HG03469 (cell line): ENCODE results near the gene DYNC1I1.

ENCODE experiments used
- ATAC-seq: cut with Tn5 transposase; IDR thresholded peaks from one replicate; pipeline ENCODE4 v1.9.1; 2021; ENCODE audit warnings: mild to moderate bottlenecking, moderate library complexity, moderate number of reproducible peaks; ENCODE audit not compliant: unreplicated experiment

Gene DYNC1I1

DNA sequence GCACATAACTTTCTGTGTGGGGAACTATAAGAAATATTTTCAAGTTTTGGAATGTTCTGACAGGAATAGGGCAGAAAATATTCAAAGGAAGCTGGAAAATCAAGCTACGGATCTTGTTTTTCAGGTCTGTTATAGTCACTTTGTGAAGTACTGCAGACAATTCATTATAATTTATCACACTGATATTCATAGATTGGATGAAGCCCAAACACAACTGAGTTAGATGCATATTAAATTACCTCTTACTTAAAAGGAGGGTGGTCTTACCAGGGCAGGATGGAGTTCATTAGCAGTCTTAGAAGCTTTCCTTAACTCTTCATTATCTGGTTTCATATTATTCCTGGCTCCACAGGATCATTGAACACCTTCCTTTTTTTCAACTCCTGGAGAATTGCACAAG is 242.3 kb downstream of the DYNC1I1 start:
- ATAC-seq, result no peak

DNA sequence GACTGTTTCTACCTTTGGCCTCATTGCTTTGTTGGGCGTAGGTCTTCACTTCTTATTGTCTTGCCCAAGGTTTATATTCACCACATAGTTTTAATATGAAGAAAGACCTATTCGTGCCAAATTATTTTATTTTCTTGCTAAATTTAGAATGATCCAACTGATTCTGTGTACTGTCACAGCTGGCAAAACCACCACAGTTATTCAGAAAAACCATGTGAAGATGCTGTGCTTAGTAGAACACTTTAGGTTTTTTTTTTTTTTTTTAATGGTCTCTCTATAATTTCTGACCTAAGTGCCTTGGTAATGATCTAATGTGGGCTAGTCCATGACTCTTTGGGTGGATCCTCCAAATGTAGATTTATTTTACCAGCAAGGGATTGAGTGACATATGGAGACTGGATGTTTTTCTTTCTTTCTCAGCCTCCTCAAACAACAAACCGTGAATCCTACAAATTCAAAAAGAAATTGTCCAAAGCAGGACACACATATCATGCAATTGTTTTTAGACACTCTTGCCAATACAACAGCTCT is 243.8 kb downstream of the DYNC1I1 start:
- no peak for ATAC-seq

DNA sequence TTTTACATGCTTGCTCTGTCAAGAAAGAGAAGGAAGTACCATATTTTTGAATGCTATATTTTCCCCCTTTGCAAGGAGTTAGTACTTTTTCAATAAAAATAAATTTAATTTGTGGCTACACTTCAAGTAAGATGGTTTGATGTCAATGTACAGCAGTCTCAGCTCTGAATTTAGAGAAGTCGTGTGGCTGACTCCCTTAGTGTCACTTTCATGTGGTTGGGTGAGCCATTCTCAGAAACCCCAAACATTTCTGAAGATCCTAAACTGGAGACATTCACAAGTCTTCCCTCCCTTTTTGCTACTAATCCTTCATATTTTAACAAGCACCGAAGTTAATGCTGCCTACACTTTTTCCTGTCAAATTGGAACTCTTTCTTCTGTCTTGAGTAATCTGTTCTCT is 244.4 kb downstream of the DYNC1I1 start:
- no peak for ATAC-seq

GRCh38 chr7:96017877-96018276 is 245.5 kb downstream of the DYNC1I1 start:
- no peak for ATAC-seq

- ATAC-seq, result no peak
These were observed 249.2 kb downstream of the DYNC1I1 start for GRCh38 chr7:96021568-96021967.

DNA sequence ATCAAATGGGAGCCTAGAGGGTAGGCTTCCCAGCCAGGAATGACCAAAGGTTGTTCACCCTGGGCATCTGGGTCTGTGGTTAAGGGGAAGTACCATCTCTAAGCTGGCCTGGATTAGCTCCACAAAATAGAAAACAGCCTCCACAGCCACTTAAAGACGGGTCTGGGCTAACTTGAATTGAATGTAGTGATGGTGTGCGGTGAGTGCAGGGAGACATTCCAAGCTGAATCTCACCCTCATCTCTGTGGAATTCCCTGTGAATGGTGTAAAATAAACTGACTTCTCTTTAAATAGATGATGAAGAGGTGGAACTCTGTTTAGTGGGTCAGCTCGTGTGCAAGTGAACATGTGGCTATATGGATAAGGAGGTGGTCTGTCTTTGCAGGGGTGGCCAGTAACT is 251.0 kb downstream of the DYNC1I1 start:
- ATAC-seq, result no peak

- ATAC-seq, result no peak
These were observed 253.7 kb downstream of the DYNC1I1 start for GRCh38 chr7:96026010-96026409.

DNA sequence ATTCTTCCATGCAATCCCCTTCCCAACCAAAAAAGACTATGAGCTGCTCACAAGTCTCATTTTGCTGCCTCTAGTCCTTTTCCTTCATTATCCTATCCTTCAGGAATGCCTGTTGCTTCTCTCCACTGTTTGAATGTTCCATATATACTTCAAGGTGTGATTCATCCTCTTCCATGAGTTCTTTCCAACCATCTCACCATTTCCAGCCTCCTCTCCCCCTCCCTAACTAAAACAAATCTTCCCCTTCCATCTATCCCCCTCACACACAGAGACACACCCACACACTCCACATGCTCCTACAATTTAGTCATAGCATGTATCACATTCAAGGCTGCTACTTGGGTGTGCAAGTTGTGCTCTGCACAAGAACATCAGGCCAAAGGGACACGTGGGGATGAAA is 254.3 kb downstream of the DYNC1I1 start:
- no peak for ATAC-seq

GRCh38 chr7:96028729-96029128 is 256.4 kb downstream of the DYNC1I1 start:
- ATAC-seq, result no peak

DNA sequence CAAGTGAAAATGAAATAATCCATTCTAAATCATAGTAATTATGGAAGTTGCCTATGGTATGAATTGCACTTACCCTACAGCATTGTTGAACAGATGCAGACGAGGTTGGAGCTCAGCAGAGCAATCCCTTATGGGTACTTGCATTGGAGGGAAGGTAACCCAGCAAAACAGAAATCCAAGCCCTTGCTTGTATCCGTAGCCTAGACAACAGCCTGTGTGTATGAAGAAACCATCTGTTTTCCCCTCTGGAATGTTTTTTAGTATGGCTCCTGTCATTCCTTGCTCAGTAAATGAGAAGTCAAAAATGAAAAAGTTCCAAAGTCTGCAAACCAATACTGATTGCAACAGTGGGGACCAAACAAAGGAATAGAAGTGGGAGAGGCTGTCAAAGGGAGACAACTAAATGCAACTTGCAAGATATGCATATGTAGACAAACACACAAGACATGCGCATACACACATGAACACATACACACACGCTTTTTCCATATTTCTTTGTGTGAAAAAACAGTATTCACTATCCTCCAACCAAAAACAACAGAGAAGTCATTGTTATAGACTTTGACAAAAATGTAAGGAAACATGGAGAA is 260.8 kb downstream of the DYNC1I1 start:
- ATAC-seq, result no peak

GRCh38 chr7:96034940-96035727 is 262.8 kb downstream of the DYNC1I1 start:
- ATAC-seq, result no peak

- no peak for ATAC-seq
These were observed 268.0 kb downstream of the DYNC1I1 start for GRCh38 chr7:96040250-96040772.

GRCh38 chr7:96041171-96041570 is 268.8 kb downstream of the DYNC1I1 start:
- ATAC-seq, result no peak

GRCh38 chr7:96045181-96045580 is 272.8 kb downstream of the DYNC1I1 start:
- ATAC-seq, result no peak

- ATAC-seq, result no peak
These were observed 273.6 kb downstream of the DYNC1I1 start for GRCh38 chr7:96045919-96046318.

GRCh38 chr7:96052289-96052688 is 279.9 kb downstream of the DYNC1I1 start:
- ATAC-seq, result no peak

DNA sequence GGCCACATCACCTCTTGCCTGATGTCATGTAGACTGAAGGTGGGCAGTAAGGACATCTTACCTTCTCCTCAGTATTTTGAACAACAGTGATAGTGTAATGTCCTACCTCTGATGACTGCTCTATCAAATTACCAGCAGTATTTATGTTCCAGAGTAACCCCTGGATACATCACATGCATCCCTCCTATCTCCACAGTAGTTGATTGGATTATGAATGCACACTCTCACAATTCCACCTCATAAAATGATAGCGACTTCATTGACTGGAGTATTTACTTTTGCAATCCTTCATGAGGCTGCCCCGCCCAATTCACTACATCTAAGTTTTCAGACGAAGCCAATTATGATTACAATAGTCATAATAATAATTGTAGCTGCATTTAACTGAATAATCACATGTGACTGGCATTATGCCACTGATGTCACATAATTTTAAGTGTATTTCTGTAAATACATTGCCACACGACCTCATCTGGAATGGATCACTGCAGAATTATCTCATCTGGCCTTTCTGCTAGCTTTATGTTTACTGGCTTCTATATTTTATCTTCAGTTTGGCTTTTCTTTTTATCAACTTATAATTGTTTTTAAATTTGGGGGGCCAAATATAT is 280.6 kb downstream of the DYNC1I1 start:
- ATAC-seq, result no peak

DNA sequence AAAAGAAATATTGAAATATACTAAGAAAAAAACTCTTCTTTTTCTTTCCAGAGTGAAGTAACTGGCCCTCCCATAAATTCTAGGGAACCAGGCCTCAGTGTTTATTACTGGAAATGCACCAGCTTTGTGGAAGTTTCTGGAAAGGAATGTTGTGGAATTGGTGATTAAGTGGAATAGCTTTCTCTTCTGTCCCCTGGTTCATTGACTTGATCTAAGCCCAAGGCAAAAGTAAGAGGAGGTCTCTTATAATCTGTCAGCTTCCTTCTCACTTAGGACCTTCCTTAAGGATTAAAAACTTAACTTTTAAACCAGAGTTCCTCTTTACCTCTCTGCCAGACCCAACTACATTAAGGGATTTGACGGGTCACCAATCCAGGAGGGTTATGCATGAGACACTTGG is 283.4 kb downstream of the DYNC1I1 start:
- ATAC-seq, result no peak

DNA sequence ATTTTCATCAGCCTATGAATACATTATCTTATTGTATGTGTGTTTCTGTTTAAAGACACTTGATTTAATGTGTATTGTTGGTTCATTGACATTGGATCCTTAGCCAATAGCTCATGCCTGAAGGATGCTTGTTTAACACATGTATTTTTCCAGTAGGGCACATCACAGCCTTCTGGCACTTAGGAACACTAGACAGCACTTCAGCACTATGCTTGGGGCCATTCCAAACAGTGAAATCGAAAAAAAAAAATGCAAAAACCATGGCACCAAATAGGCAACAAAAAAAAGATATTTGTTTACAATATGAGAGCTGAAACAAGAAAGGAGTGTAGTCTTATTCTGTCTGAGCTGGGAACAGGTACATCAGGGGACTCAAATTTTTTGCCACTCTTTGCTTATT is 286.7 kb downstream of the DYNC1I1 start:
- ATAC-seq, result no peak

- ATAC-seq, result no peak
These were observed 288.7 kb downstream of the DYNC1I1 start for GRCh38 chr7:96061009-96061408.

DNA sequence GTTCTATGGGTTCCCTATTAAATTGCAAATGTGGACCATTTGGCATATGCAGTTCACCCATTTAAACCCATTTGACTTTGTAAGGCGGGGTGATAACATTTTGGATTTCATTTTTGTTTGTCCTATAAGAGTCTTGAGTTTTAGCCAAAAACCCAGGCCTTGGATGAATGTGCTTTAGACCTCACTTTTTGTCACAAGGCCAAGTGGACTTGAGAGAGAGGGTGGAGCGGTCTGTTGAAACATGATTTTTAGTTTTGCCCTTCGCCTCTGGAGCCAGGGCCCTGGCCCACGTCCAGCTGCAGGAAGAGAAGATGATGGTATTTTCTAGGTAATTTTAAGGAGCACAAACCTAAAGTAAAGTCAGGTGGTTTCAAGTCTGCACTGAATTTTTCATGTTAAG is 289.5 kb downstream of the DYNC1I1 start:
- ATAC-seq, result no peak

GRCh38 chr7:96067321-96067720 is 295.0 kb downstream of the DYNC1I1 start:
- no peak for ATAC-seq
